Measurements from ENCODE around the gene MTMR12.

Gene MTMR12

GRCh38 chr5:32312595-32313332, at the start of gene MTMR12:
TSS of gene MTMR12 (minus strand) at chr5:32312939. CDS start at chr5:32312838, 101 bp downstream.
- peak; percentile 100 for DNase-seq

- DNase-seq, result no peak
These were observed 49.8 kb upstream of the MTMR12 start for GRCh38 chr5:32362527-32362926.

- no peak for DNase-seq
These were observed 48.2 kb upstream of the MTMR12 start for GRCh38 chr5:32360906-32361305.

- no peak for DNase-seq
These were observed 45.9 kb upstream of the MTMR12 start for GRCh38 chr5:32358611-32359010.

GRCh38 chr5:32357658-32358057, 44.9 kb upstream of the MTMR12 start:
- DNase-seq, result no peak

GRCh38 chr5:32355686-32356085, 42.9 kb upstream of the MTMR12 start:
- no peak for DNase-seq

- no peak for DNase-seq
These were observed 40.7 kb upstream of the MTMR12 start for GRCh38 chr5:32353420-32353819.

- DNase-seq, result no peak
These were observed 39.9 kb upstream of the MTMR12 start for GRCh38 chr5:32352685-32353084.

- DNase-seq, result no peak
These were observed 34.1 kb upstream of the MTMR12 start for GRCh38 chr5:32346869-32347268.

GRCh38 chr5:32343058-32343672, 30.4 kb upstream of the MTMR12 start:
- DNase-seq, result no peak

GRCh38 chr5:32342656-32343055, 29.9 kb upstream of the MTMR12 start:
- DNase-seq, result no peak

GRCh38 chr5:32339878-32340277, 27.1 kb upstream of the MTMR12 start:
- no peak for DNase-seq

GRCh38 chr5:32339198-32339597, 26.5 kb upstream of the MTMR12 start:
- no peak for DNase-seq

GRCh38 chr5:32332966-32333365, 20.2 kb upstream of the MTMR12 start:
- no peak for DNase-seq

GRCh38 chr5:32332361-32332760, 19.6 kb upstream of the MTMR12 start:
- DNase-seq, result no peak

- DNase-seq, result no peak
These were observed 19.2 kb upstream of the MTMR12 start for GRCh38 chr5:32331935-32332274.

- no peak for DNase-seq
These were observed 18.6 kb upstream of the MTMR12 start for GRCh38 chr5:32331217-32331934.

GRCh38 chr5:32330126-32330971, 17.6 kb upstream of the MTMR12 start:
- DNase-seq, result no peak

GRCh38 chr5:32329395-32329834, 16.7 kb upstream of the MTMR12 start:
- DNase-seq, result peak; percentile 48

GRCh38 chr5:32326216-32326772, 13.6 kb upstream of the MTMR12 start:
- DNase-seq, result no peak

- DNase-seq, result no peak
These were observed 12.9 kb upstream of the MTMR12 start for GRCh38 chr5:32325616-32326015.

- no peak for DNase-seq
These were observed 12.3 kb upstream of the MTMR12 start for GRCh38 chr5:32325062-32325461.

GRCh38 chr5:32323741-32324140, 11.0 kb upstream of the MTMR12 start:
- no peak for DNase-seq

All from NCI-H774 (cell line).